H1 (cell line): ENCODE measurements around the gene PTH1R. TPM values are rescaled to one million over a fixed set of nuclear protein-coding genes. Genes with fewer than 3 reads are reported as not detected.

Experiments used
- SAP30 ChIP-seq: fragments of 300-600 bp; sonication (generic); IDR thresholded peaks from 2 replicates; pipeline ENCODE4 v1.7.1; 2012; ENCODE audit warnings: low read length, moderate library complexity, mild to moderate bottlenecking, inconsistent platforms; ENCODE audit not compliant: insufficient read depth, insufficient replicate concordance
- polyA plus RNA-seq, 7 experiments: library from polyadenylated mRNA; depleted of rRNA in 3 of 7; stranded (reverse) in 5 of 7; unstranded in 2 of 7; fragments of >200 nt in 5 of 7; fragments of 200-250 nt in 2 of 7; gene quantifications; 1 replicate in 5 of 7; 2 replicates in 1 of 7; 4 replicates in 1 of 7; pipeline versions ENCODE4 v1.2.1 to v1.2.3, GENCODE V29; 2011 to 2013; ENCODE audit warnings: missing spikeins in 2 of 7, mixed read lengths in 2 of 7
- total RNA-seq: library from RNA; stranded (reverse); fragmentation: NEBNext Ultra II Directional; extraction: Animal tissue kit (Norgen Biotek cat#: 25700); gene quantifications from 2 replicates; pipeline ENCODE4 v1.2.1, GENCODE V29; 2021

PTH1R gene
- total and polyA plus RNA-seq, 2 of the 8 experiments (the other 6 are each of a cell fraction or from before 2014, with no cell fraction given), result 0.57 to 1.5 TPM

- no peak for TF ChIP-seq SAP30
- TF ChIP-seq, all 59 proteins: peak for 0
Measured at GRCh38 chr3:46852839-46853355, 24.6 kb upstream of the PTH1R start (continued).
